Stimulated activated CD8-positive, alpha-beta memory T cell treated with anti-CD3 and anti-CD28 coated beads, Interleukin-7, amount 100 ng/mL, for 1 hour (primary cell): ENCODE measurements around the gene LUC7L3.
"Not testable (repeated sequence)": the region's sequence is repeated elsewhere in the genome, so short reads cannot be mapped to it uniquely, and the experiment has no call there.

Source experiments
- DNase-seq, 2 donors: peaks; one replicate each; pipeline ENCODE4 v3.0.0-alpha.2; 2020; ENCODE audit warnings: low read depth in 2 of 2

The LUC7L3 gene

GRCh38 chr17:50719144-50719923 lies at the start of gene LUC7L3:
LUC7L3 (plus strand) TSS chr17:50719603; CDS start chr17:50719733, 130 bp downstream.
- peak; percentile 85 to 88 for DNase-seq

- no peak for DNase-seq
These were observed 47.3 kb upstream of the LUC7L3 start for GRCh38 chr17:50672071-50672470.

GRCh38 chr17:50672831-50673551 lies 46.4 kb upstream of the LUC7L3 start:
- no peak for DNase-seq

- DNase-seq: no peak
These were observed 44.2 kb upstream of the LUC7L3 start for GRCh38 chr17:50675190-50675589.

- DNase-seq: no peak
These were observed 43.8 kb upstream of the LUC7L3 start for GRCh38 chr17:50675627-50676026.

- DNase-seq: no peak
These were observed 43.1 kb upstream of the LUC7L3 start for GRCh38 chr17:50676065-50676975.

- no peak for DNase-seq
These were observed 41.5 kb upstream of the LUC7L3 start for GRCh38 chr17:50677851-50678375.

GRCh38 chr17:50679008-50679544 lies 40.3 kb upstream of the LUC7L3 start:
- no peak for DNase-seq

- DNase-seq: no peak
These were observed 39.3 kb upstream of the LUC7L3 start for GRCh38 chr17:50680126-50680525.

- not testable (repeated sequence) for DNase-seq
These were observed 38.7 kb upstream of the LUC7L3 start for GRCh38 chr17:50680543-50681262.

- no peak for DNase-seq
These were observed 37.9 kb upstream of the LUC7L3 start for GRCh38 chr17:50681263-50682200.

- no peak for DNase-seq
These were observed 37.0 kb upstream of the LUC7L3 start for GRCh38 chr17:50682441-50682840.

- DNase-seq: no peak
These were observed 36.5 kb upstream of the LUC7L3 start for GRCh38 chr17:50682938-50683337.

GRCh38 chr17:50683434-50684287 lies 35.7 kb upstream of the LUC7L3 start:
- DNase-seq: no peak

- no peak for DNase-seq
These were observed 35.2 kb upstream of the LUC7L3 start for GRCh38 chr17:50684288-50684611.

- DNase-seq: no peak
These were observed 34.6 kb upstream of the LUC7L3 start for GRCh38 chr17:50684612-50685333.

- DNase-seq: no peak
These were observed 34.1 kb upstream of the LUC7L3 start for GRCh38 chr17:50685334-50685665.
